ENCODE data around the gene MAP2K4.

MAP2K4 gene

DNA sequence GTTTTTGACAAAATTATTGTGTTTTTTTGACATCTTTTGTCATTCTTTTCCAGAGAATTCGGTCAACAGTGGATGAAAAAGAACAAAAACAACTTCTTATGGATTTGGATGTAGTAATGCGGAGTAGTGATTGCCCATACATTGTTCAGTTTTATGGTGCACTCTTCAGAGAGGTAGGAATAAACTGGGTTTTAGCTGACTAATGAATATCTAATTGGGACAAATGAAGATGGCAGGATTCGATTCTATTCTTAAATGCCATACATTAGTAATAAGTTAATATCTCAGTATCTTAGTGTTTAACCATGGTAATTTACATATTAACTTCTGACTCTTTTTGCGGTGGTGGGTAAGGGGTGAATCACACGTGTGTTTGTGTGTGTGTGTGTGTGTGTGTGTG, 74.8 kb downstream of the MAP2K4 start:
- H3K27ac Mint-ChIP-seq: peak overlapping the region in 1 of 2 donors; percentile 42
- no peak for DNase-seq
- H3K9me3 Mint-ChIP-seq: peaks cover 0 to 7% of the 10 kb centered on the region in 2 donors
- no peak for ATAC-seq
- peaks cover 4% of the 10 kb centered on the region for H3K4me1 Mint-ChIP-seq
- no peak overlapping the region for H3K4me3 Mint-ChIP-seq
- no peaks in the 10 kb centered on the region for H3K27me3 Mint-ChIP-seq

DNA sequence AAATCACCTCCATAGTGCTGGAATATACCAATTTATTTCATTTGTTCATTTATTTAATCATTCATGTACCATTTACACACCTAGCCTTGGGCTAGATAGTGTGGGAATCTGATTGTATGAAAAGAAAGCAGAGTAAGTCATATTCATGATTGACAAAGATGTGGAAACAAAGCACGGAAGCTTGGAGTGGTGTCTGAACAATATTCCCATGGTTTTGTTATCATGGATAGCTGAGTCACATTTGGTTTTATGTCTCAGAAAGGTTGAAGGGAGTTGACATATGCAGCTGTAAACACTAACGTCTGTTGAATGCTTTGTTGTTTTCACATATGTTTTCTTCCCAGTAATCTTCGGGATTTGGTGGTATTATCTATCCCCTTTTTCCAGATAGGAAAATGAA, 76.6 kb downstream of the MAP2K4 start:
- no peaks in the 10 kb centered on the region for H3K4me1 Mint-ChIP-seq
- H3K4me3 Mint-ChIP-seq: no peak overlapping the region
- DNase-seq (no peak), ATAC-seq (no peak)
- no peaks in the 10 kb centered on the region for H3K27me3 Mint-ChIP-seq
- no peak overlapping the region for H3K27ac Mint-ChIP-seq
- peaks cover 0 to 7% of the 10 kb centered on the region in 2 donors for H3K9me3 Mint-ChIP-seq

DNA sequence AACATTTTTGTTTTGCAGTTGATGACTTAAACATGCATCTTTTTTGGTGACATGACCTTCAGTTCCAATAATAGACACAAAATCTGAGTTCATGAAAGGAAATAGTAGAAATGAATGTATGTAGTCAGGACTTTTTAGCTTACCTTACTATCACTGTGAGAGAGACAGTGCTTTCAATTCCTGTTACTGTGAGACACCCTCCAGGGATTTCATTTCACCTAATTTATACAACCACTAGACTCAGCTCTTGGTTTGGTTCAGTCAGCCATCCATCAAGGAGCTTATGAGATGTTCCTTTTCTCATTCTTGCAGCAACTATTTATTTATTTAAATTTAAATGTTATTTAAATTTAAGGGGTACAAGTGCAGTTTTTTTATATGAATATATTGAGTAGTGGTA, 77.9 kb downstream of the MAP2K4 start:
- H3K27ac Mint-ChIP-seq: no peak overlapping the region
- no peak for DNase-seq
- ATAC-seq: no peak

DNA sequence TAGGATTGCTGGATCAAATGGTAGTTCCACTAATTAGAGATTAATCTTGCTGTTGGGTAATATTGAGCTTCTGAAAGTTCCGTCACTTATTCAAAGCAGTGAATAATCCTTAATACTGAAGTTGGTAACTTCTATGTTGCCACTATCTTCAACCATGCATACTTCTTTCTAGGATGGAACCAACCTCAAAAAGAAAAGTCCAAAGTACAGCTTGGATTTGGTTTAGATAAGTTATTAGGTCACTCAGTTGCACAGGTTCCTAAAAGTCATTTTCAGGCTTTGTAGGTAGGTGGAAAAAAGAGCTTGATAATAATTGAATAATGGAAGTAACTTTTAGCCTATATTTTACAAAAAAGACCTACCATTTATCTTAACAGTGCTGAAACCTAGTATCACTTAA, 78.7 kb downstream of the MAP2K4 start:
- Mint-ChIP-seq H3K9me3 (peaks cover 0 to 7% of the 10 kb centered on the region in 2 donors), H3K27ac (no peak overlapping the region), H3K4me3 (no peak overlapping the region), H3K27me3 (no peaks in the 10 kb centered on the region), H3K4me1 (peaks cover 4% of the 10 kb centered on the region)
- ATAC-seq (no peak), DNase-seq (no peak)

More for the DNA sequence above, 77.9 kb downstream of the MAP2K4 start:
- no peaks in the 10 kb centered on the region for H3K27me3 Mint-ChIP-seq
- no peak overlapping the region for H3K4me3 Mint-ChIP-seq
- peaks cover 0 to 7% of the 10 kb centered on the region in 2 donors for H3K9me3 Mint-ChIP-seq
- peaks cover 3% of the 10 kb centered on the region for H3K4me1 Mint-ChIP-seq

DNA sequence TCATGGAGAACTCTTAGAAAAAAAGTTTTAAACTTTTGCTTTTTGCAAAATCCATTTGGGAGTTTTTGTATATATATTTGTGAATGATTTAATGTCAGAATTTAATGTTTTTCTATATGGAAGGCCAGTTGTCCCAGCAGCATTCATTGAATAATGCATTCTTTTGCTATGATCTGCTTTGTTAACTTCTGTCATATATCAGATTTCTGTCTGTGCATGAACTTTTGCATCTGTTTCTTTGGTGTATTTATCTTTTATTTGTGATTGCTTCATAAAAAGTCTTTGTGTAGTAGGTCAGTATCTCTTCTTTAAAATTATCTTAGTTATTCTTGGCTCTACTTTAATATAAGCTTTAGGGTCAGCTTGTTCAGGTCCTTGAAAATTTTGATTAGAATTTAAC, 84.2 kb downstream of the MAP2K4 start:
- Mint-ChIP-seq H3K4me3 (no peak overlapping the region), H3K4me1 (peaks cover 13% of the 10 kb centered on the region), H3K27me3 (no peaks in the 10 kb centered on the region), H3K27ac (no peak overlapping the region), H3K9me3 (peaks cover 0 to 7% of the 10 kb centered on the region in 2 donors)
- DNase-seq (no peak), ATAC-seq (no peak)

DNA sequence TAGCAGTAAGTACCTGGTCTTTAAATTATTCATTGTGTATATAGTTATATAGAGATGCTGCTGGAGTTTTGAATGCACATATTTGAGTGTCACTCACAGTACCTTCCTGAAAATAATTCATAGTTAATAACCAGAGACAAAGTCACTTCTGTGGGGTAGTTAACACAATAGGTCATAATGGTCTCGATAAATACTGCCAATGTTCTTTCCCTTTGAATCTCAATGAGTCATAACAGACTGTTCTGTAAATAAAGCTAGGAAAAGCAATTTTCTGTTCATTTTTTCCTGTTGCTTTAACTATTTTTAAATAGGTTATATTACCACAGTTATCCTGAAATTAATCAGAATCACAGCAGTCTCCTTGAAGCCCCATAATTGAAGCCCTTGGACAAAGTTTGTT, 87.2 kb downstream of the MAP2K4 start:
- Mint-ChIP-seq H3K27ac (no peak overlapping the region), H3K4me1 (peaks cover 13% of the 10 kb centered on the region), H3K27me3 (no peaks in the 10 kb centered on the region), H3K9me3 (no peaks in the 10 kb centered on the region), H3K4me3 (no peak overlapping the region)
- DNase-seq (no peak), ATAC-seq (no peak)

DNA sequence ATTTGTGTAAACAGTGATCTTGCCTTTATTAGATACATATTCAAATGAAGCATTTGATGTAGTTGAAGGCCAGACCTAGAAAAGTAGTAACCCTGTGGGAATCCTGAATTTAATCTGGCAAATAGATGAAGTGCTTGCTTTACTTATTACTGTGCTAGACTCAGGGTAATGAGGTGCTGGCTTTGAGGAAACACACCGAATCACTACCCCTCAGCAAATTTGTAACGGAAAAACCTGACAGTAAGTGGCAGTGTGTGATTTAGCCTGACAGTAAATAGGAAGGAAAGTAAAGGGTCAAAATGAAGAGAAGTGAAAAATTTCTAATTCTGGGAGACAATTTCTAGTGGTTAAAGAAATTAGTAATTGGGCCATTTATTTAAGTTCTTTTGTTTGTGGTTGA, 90.2 kb downstream of the MAP2K4 start:
- Mint-ChIP-seq H3K9me3 (no peaks in the 10 kb centered on the region), H3K27me3 (no peaks in the 10 kb centered on the region), H3K4me3 (no peak overlapping the region), H3K4me1 (peaks cover 4% of the 10 kb centered on the region), H3K27ac (no peak overlapping the region)
- ATAC-seq (no peak), DNase-seq (no peak)

DNA sequence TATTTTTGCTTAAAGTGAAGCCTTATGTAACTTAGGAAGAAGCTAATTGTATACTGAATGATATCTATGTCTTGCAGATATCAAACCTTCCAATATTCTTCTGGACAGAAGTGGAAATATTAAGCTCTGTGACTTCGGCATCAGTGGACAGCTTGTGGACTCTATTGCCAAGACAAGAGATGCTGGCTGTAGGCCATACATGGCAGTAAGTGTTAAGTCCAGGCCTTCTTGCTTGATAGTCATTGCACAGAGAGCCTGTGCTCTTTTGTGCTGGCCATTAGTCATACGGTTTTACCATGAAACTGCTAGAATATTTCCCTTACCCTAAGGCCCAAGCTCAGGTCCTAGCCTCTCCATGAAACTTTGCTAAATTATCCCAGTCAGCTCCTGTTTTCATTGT, 92.5 kb downstream of the MAP2K4 start:
- Mint-ChIP-seq H3K27me3 (no peaks in the 10 kb centered on the region), H3K27ac (no peak overlapping the region), H3K9me3 (no peaks in the 10 kb centered on the region), H3K4me1 (no peaks in the 10 kb centered on the region), H3K4me3 (no peak overlapping the region)
- no peak for DNase-seq
- no peak for ATAC-seq

DNA sequence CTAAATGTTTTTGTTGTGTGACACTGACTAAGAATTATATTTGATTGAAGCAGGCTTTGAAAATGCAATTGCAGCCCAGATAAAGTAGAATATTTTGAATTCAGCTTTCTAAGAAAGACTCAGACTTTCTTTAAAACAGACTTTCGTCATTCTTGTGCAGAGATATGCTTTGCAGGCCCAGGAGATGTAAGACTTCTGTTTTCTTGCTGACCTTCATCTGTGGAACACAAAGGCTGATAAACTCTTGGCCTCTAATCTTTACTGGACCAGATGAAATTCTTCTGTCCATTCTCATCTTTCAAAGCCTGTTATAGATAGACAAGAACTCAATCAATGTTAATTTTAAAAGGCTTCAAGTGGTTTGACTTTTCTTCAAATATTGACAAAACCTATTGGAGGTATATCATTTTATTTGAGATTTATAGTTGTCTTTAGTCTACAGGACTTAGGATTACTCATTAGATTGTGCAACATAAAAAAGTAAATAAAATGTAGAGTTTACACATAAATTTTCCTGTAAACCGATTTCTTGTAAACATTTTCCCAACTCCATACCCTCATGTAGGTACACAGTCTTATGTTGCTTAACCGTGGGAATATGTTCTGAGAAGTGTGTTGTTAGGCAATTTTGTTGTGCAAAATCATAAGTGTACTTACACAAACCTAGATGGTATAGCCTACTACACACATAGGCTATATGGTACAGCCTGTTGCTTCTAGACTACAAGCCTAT, 94.2 kb downstream of the MAP2K4 start:
- Mint-ChIP-seq H3K27me3 (no peaks in the 10 kb centered on the region), H3K4me3 (no peak overlapping the region), H3K27ac (no peak overlapping the region), H3K4me1 (no peaks in the 10 kb centered on the region), H3K9me3 (no peaks in the 10 kb centered on the region)
- ATAC-seq (no peak), DNase-seq (no peak)

DNA sequence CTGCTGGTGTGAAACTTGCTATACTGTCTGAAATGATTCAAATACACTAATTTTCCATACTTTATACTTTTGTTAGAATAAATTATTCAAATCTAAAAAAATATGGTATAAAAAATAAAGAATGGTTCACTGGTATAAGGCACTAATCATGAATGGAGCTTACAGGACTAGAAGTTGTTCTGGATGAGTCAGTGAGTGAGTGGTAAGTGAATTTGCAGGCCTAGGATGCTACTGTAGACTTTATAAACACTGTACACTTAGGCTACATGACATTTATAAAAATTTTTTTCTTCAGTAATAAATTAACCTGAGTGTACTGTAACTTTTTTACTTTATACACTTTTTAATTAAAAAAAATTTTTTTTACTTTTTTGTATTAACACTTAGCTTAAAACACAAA, 95.5 kb downstream of the MAP2K4 start:
- DNase-seq (no peak), ATAC-seq (no peak)
- no peaks in the 10 kb centered on the region for H3K9me3 Mint-ChIP-seq
- H3K4me3 Mint-ChIP-seq: no peak overlapping the region
- no peak overlapping the region for H3K27ac Mint-ChIP-seq
- H3K4me1 Mint-ChIP-seq: no peaks in the 10 kb centered on the region
- no peaks in the 10 kb centered on the region for H3K27me3 Mint-ChIP-seq

DNA sequence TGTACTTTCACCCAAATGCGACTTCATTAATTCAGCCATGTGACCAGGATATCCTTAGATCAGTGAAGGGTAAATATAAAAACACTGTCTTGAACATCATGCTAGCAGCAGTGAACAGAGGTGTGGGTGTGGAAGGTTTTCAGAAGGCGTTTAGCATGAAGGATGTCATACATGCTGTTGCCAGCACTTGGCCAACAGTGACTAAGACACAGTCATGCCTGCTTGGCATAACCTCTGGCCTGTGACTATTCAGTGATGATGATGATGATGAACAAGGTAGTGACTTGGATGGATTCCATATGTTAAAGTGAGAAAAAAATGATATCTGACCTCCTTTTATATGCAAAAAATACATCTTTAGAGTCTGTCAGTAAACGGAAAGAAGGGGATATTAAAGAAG, 97.9 kb downstream of the MAP2K4 start:
- no peak overlapping the region for H3K4me3 Mint-ChIP-seq
- ATAC-seq (no peak), DNase-seq (no peak)
- no peaks in the 10 kb centered on the region for H3K27me3 Mint-ChIP-seq
- H3K4me1 Mint-ChIP-seq: no peaks in the 10 kb centered on the region
- no peak overlapping the region for H3K27ac Mint-ChIP-seq
- no peaks in the 10 kb centered on the region for H3K9me3 Mint-ChIP-seq

DNA sequence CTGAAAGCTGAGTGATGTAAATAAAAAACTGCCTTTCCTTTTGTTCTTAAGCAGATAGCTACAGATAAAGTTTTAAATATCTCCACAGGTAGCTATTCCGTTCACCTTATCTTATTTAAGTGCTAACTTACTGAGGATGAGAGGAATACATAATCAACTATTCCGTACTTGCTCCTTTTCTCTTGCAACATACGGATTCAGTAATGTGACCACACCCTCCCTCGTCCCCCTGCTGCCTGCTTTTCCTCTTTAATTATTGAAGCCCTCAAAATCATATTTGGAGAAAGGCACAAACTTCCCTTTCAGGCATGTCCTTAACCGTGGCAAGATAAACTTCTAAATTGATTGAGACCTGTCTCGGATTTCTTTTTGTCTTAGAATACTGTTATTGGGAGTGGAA, 101.4 kb downstream of the MAP2K4 start:
- Mint-ChIP-seq H3K4me3 (no peak overlapping the region), H3K4me1 (peaks cover 4% of the 10 kb centered on the region), H3K27me3 (no peaks in the 10 kb centered on the region), H3K9me3 (no peaks in the 10 kb centered on the region), H3K27ac (no peak overlapping the region)
- no peak for DNase-seq
- ATAC-seq: no peak

DNA sequence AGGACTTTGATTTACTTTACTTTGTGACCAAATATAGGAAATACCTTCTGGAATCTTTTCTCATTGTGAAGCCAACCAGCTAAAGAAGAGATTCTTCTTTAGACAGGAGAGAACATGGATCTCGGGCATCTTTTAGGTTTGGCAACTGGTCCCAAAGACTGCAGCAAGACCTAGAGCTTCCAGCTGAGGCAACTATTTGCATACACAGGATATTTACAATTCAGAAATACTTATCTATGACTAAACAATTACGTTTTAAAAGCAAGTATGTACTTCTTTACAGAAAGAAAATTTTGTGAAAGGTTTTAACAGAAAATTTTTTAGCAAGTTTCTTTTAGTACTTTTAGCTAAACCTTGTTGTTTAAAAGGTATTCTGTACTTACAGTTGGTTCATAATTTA, 106.5 kb downstream of the MAP2K4 start:
- Mint-ChIP-seq H3K4me3 (no peak overlapping the region), H3K27ac (no peak overlapping the region), H3K27me3 (no peaks in the 10 kb centered on the region), H3K4me1 (peaks cover 4% of the 10 kb centered on the region), H3K9me3 (no peaks in the 10 kb centered on the region)
- ATAC-seq (no peak), DNase-seq (no peak)

DNA sequence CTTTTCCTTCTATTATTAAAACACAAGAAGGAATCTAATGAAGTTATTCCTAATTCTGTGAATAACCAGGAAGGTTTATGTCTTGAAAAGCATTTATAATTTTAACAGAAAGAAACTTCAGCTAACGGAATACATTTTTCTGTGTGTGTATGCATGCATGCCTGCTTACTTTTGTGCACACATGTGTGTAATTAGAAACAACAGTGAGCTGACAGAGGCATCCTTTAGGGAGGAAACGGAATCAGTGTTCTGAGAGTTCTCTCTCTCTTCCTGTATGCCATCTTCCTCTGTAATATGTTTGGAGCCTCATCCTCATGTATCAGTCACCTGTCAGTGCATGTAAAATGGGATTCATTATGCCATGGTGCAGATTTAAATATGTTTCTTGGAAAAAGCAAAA, 107.0 kb downstream of the MAP2K4 start:
- Mint-ChIP-seq H3K27me3 (no peaks in the 10 kb centered on the region), H3K4me1 (peaks cover 4% of the 10 kb centered on the region), H3K27ac (no peak overlapping the region), H3K4me3 (no peak overlapping the region), H3K9me3 (no peaks in the 10 kb centered on the region)
- DNase-seq (no peak), ATAC-seq (no peak)

DNA sequence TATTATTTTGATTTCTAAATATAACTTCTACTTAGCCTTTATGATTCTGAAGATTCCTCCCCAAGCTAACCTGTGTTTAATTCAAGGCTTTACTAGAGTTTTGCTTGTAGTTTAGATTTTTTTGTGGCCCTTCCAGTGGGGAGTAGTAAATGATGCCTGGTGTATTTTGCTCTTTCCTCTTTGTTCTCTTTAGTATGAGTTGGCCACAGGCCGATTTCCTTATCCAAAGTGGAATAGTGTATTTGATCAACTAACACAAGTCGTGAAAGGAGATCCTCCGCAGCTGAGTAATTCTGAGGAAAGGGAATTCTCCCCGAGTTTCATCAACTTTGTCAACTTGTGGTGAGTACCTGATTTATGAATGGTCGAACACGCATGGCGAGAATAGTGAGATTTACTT, 108.3 kb downstream of the MAP2K4 start:
- H3K27ac Mint-ChIP-seq: no peak overlapping the region
- H3K27me3 Mint-ChIP-seq: no peaks in the 10 kb centered on the region
- ATAC-seq (no peak), DNase-seq (no peak)
- H3K4me3 Mint-ChIP-seq: no peak overlapping the region
- peaks cover 4% of the 10 kb centered on the region for H3K4me1 Mint-ChIP-seq
- H3K9me3 Mint-ChIP-seq: no peaks in the 10 kb centered on the region

DNA sequence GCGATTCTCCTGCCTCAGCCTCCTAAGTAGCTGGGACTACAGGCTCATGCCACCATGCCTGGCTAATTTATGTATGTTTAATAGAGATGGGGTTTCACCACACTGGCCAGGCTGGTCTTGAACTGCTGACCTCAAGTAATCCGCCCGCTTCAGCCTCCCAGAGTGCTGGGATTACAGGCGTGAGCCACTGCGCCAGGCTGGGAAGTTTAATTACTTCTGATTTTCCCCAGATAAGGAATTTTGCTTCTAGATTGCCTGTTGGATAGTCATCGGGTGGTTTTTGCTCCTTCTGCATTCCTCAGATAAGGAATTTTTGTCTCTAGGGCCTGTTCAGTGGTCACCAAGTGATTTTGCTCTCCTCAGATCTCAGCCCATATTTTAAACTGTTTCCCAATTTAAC, 112.5 kb downstream of the MAP2K4 start:
- Mint-ChIP-seq H3K27ac (peak overlapping the region in 1 of 2 donors; percentile 34), H3K27me3 (no peaks in the 10 kb centered on the region), H3K4me3 (no peak overlapping the region), H3K4me1 (no peaks in the 10 kb centered on the region), H3K9me3 (peaks cover 9 to 11% of the 10 kb centered on the region in 2 donors)
- ATAC-seq: no peak
- DNase-seq: no peak

DNA sequence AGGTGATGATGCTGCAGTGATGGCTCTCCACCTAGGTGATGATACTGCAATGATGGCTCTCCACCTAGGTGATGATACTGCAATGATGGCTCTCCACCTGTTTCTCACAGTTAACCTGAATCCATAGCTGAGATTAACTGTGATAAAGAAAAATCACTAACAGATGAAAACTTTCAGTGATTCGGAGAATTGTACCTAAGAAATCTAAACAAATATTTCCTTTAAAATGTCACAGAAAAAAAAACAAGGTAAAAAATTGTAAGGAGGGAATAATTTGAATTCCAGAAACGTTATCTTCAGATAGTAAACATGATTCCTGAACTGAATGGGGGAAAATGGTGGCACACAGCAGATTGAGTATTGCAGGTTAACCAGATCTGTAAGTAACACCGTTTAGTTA, 113.4 kb downstream of the MAP2K4 start:
- Mint-ChIP-seq H3K4me1 (no peaks in the 10 kb centered on the region), H3K4me3 (no peak overlapping the region), H3K9me3 (peaks cover 14 to 16% of the 10 kb centered on the region in 2 donors), H3K27me3 (no peaks in the 10 kb centered on the region), H3K27ac (no peak overlapping the region)
- DNase-seq (no peak), ATAC-seq (no peak)
